Neural cell (in vitro differentiated cells): ENCODE results near the gene DLG2.

Experiments
- EP300 ChIP-seq: fragments of 450-650 bp; conservative IDR thresholded peaks from 2 replicates; pipeline ENCODE4 v1.6.1; 2014; ENCODE audit warnings: antibody characterized with exemption, mild to moderate bottlenecking, moderate library complexity; ENCODE audit not compliant: poor library complexity, severe bottlenecking
- RAD21 ChIP-seq: fragments of 450-650 bp; conservative IDR thresholded peaks from 2 replicates; pipeline ENCODE4 v1.6.1; 2014; ENCODE audit warnings: antibody characterized with exemption, mild to moderate bottlenecking, moderate library complexity
- TAF1 ChIP-seq: IDR thresholded peaks from 2 replicates; pipeline ENCODE4 v1.6.1; 2012; ENCODE audit warnings: low read depth
- TF ChIP-seq, protein P1 (sequence below): fragments of 450-650 bp; IDR thresholded peaks from 2 replicates; pipeline ENCODE4 v1.5.1; 2014; ENCODE audit warnings: antibody characterized with exemption, mild to moderate bottlenecking, moderate library complexity; ENCODE audit not compliant: poor library complexity, severe bottlenecking

DNA sequence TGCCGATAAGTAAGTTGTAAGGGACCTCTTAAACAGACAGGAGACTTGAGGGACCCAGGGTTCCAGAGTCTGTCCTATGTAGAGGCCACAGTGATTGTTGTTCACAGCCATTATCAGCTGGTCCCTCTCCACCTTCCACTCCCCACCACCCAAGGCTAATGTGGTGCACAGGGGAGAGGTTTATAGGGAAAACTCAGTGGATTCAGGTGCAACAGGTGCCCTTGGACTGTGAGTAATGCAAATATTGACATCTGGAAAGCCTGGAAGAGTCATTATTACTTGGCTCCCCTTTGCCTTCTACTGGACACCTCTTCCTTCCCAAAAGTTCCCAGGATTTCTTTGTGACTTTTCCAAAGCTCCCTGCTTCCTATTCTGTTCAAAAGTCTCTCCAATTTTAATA lies 1899.9 kb downstream of the DLG2 start:
- TF ChIP-seq, protein P1, sequence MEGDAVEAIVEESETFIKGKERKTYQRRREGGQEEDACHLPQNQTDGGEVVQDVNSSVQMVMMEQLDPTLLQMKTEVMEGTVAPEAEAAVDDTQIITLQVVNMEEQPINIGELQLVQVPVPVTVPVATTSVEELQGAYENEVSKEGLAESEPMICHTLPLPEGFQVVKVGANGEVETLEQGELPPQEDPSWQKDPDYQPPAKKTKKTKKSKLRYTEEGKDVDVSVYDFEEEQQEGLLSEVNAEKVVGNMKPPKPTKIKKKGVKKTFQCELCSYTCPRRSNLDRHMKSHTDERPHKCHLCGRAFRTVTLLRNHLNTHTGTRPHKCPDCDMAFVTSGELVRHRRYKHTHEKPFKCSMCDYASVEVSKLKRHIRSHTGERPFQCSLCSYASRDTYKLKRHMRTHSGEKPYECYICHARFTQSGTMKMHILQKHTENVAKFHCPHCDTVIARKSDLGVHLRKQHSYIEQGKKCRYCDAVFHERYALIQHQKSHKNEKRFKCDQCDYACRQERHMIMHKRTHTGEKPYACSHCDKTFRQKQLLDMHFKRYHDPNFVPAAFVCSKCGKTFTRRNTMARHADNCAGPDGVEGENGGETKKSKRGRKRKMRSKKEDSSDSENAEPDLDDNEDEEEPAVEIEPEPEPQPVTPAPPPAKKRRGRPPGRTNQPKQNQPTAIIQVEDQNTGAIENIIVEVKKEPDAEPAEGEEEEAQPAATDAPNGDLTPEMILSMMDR = no peak
- no peak for TF ChIP-seq TAF1
- TF ChIP-seq RAD21 = no peak
- TF ChIP-seq EP300 = no peak
